H1 (cell line): ENCODE measurements around the gene ELMO1. TPM values are rescaled to one million over a fixed set of nuclear protein-coding genes. Genes with fewer than 3 reads are reported as not detected.

Source experiments
- JUN ChIP-seq: IDR thresholded peaks from 2 replicates; pipeline ENCODE4 v1.6.1; 2011; ENCODE audit warnings: low read depth, mild to moderate bottlenecking, improper control_type of control experiment, low read length
- NANOG ChIP-seq: IDR thresholded peaks from 2 replicates; pipeline ENCODE4 v1.6.1; 2011; ENCODE audit warnings: low read length, low read depth, mild to moderate bottlenecking, inconsistent platforms; ENCODE audit not compliant: insufficient read depth, poor library complexity, severe bottlenecking
- RXRA ChIP-seq: IDR thresholded peaks from 2 replicates; pipeline ENCODE4 v1.6.1; 2011; ENCODE audit warnings: low read depth, mild to moderate bottlenecking, low read length, moderate library complexity; ENCODE audit not compliant: insufficient read depth
- polyA plus RNA-seq, 7 experiments: library from polyadenylated mRNA; depleted of rRNA in 3 of 7; stranded (reverse) in 5 of 7; unstranded in 2 of 7; fragments of >200 nt in 5 of 7; fragments of 200-250 nt in 2 of 7; gene quantifications; 1 replicate in 5 of 7; 2 replicates in 1 of 7; 4 replicates in 1 of 7; pipeline versions ENCODE4 v1.2.1 to v1.2.3, GENCODE V29; 2011 to 2013; ENCODE audit warnings: missing spikeins in 2 of 7, mixed read lengths in 2 of 7
- total RNA-seq: library from RNA; stranded (reverse); fragmentation: NEBNext Ultra II Directional; extraction: Animal tissue kit (Norgen Biotek cat#: 25700); gene quantifications from 2 replicates; pipeline ENCODE4 v1.2.1, GENCODE V29; 2021

Gene ELMO1
- total and polyA plus RNA-seq, 2 of the 8 experiments (the other 6 are each of a cell fraction or from before 2014, with no cell fraction given) = 18.4 to 21.0 TPM

GRCh38 chr7:37281368-37282092 is 167.1 kb downstream of the ELMO1 start (continued):
- TF ChIP-seq JUN = no peak
- TF ChIP-seq RXRA = no peak
- no peak for TF ChIP-seq NANOG
